Stimulated activated naive CD8-positive, alpha-beta T cell treated with anti-CD3 and anti-CD28 coated beads, Interleukin-15, Interleukin-2, amounts not matched to agents 100 ng/mL and 50 ng/mL, for 24 hours (primary cell): Measurements from ENCODE around the gene EFCC1.

ENCODE experiments used
- H3K27ac Mint-ChIP-seq: one replicate; pipeline ENCODE4 v1.8.0; 2021; ENCODE audit warnings: mild to moderate bottlenecking, mixed read lengths
- H3K27me3 Mint-ChIP-seq: one replicate; pipeline ENCODE4 v1.8.0; 2021; ENCODE audit warnings: mixed read lengths
- H3K36me3 Mint-ChIP-seq: one replicate; pipeline ENCODE4 v1.8.0; 2021; ENCODE audit warnings: low read depth, mixed read lengths
- H3K4me1 Mint-ChIP-seq: one replicate; pipeline ENCODE4 v1.8.0; 2021; ENCODE audit warnings: low read depth, mixed read lengths
- H3K4me3 Mint-ChIP-seq: one replicate; pipeline ENCODE4 v1.8.0; 2021; ENCODE audit warnings: mild to moderate bottlenecking, mixed read lengths
- H3K9me3 Mint-ChIP-seq: one replicate; pipeline ENCODE4 v1.8.0; 2021; ENCODE audit warnings: mixed read lengths

The EFCC1 gene

DNA sequence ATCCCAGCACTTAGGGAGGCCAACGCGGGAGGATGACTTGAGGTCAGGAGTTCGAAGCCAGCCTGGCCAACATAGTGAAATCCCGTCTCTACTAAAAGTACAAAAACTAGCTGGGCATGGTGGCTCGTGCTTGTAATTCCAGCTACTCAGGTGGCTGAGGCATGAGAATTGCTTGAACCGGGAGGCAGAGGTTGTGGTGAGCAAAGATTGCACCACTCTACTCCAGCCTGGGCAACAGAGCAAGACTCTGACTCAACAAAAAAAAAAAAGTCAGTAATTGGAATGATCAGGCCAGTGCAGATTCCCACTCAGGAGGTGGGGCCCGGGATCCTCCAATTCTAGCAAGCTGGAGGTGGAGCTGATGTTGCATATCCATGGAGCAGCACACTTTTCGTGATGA lies 12.8 kb upstream of the EFCC1 start:
- H3K4me1 Mint-ChIP-seq, result no peaks in the 10 kb centered on the region
- no peaks in the 10 kb centered on the region for H3K27me3 Mint-ChIP-seq
- no peak overlapping the region for H3K27ac Mint-ChIP-seq
- H3K36me3 Mint-ChIP-seq, result no peaks in the 10 kb centered on the region
- no peaks in the 10 kb centered on the region for H3K9me3 Mint-ChIP-seq
- H3K4me3 Mint-ChIP-seq, result no peak overlapping the region

DNA sequence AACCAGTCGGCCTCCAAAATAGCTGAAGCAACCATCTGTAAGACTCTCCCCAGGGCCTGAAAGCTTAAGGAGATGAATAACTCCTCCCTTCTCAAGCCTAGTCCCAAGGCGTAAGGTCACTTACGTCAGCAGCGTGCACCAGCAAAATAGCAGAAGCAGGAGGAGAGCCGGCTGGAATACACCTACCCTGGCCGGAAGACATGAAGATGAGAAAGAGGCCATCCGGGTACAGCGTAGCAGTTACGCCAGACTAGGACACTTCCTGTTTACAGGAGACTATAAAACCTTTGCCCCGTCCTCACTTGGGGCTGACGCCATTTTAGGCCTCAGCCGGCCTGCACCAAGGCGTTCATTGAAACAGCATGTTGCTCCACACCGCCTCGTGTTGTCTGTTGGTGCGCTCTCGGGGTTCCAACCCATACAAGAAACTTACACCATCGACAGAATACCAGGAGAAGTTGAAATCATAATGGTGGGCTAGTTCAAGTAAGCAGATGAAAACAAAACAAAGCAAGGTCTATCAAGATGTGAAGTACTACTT lies 9.7 kb upstream of the EFCC1 start:
- no peaks in the 10 kb centered on the region for H3K9me3 Mint-ChIP-seq
- H3K27me3 Mint-ChIP-seq, result no peaks in the 10 kb centered on the region
- no peak overlapping the region for H3K4me3 Mint-ChIP-seq
- peaks cover 24% of the 10 kb centered on the region for H3K4me1 Mint-ChIP-seq
- H3K27ac Mint-ChIP-seq, result no peak overlapping the region
- no peaks in the 10 kb centered on the region for H3K36me3 Mint-ChIP-seq

DNA sequence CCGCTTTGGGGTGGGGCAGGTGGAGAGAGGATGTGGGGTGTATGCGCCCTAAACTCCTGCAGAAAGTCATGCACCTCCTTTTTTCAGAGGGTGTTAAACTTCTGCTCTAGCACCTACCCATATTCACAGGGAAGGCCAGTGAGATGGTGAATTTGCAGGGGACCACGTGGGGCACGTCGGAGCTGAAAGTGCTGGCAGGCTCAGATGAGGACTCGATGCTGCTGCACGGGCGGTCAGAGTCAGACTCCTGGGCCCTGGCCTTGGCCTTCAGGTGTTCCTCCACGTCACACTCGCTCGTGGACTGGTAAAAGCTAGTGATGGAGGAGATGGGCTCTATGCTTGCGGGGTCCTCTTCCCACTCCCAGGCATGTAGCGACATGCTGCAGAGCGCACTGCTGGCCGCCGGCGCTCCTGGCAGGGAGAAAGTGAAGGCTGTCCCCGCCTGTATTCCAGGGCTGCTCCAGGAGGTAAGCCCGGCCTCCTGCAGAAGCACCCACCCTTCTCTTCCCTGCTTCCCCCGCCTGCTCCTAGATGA lies 8.1 kb upstream of the EFCC1 start:
- Mint-ChIP-seq H3K4me3 (peak overlapping the region; percentile 52), H3K27ac (no peak overlapping the region), H3K27me3 (no peaks in the 10 kb centered on the region), H3K9me3 (no peaks in the 10 kb centered on the region), H3K36me3 (no peaks in the 10 kb centered on the region), H3K4me1 (peaks cover 24% of the 10 kb centered on the region)

DNA sequence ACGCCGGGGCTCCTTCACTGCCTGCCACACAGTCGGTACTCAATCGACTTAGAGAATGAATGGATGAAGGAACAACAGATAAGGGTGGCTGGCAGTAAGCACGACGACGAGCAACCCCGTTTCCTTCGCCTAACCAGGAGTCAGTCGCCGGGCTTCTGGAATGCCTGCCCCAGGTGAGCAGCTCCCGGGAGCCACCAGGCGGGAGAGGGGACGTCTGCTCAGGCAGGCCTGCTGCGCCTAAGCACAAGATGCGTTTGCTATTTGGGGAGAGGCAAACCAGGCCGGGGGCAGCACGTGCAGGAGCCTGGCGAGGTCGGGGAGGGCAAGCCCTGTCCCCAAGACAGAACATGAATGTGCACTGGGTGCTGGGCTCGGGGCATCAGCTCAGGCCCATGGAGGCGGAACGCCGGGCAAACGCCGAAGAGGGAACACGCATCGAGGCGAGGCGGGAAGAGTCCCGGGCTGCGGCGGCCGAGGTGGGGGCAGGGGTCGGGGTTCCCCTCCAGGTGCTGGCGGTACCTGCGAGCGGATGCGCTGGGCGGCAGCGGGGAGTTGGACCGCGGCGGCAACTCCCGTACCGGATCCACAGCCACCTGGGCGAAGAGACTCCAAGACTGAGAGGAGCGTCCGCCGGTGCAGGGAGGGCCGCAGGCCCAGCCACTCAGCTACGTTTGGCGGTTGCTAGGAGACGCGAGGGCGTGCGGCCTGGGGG lies 7.5 kb upstream of the EFCC1 start, which contains the start of gene CFAP92:
Gene CFAP92, minus strand, starts transcription at position 616 of the 712 bp plus-strand sequence. CDS start 772 bp downstream, outside the sequence.
- peak within 1 kb of the TSS; percentile 52 for H3K4me3 Mint-ChIP-seq
- peaks cover 24% of the 10 kb centered on the region for H3K4me1 Mint-ChIP-seq
- H3K9me3 Mint-ChIP-seq, result no peaks in the 10 kb centered on the region
- peak within 1 kb of the TSS; percentile 8 for H3K27ac Mint-ChIP-seq
- H3K36me3 Mint-ChIP-seq, result no peaks in the 10 kb centered on the region
- no peaks in the 10 kb centered on the region for H3K27me3 Mint-ChIP-seq

DNA sequence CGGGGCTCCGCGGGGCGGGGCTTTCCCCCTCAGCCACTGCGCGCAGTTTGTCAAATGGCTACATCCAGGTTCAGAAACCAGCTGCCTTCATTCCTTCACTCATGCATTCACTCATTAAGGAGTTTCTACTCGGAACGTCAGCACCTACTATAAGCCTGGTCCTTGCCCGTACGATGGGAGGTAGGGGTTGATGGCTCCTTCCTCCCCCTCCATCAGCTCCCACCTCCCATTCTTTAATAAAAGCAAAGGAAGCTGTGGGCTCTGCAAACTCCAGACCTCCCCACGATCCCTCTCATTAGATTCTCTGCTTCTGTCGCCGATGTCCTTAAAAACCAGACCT lies 7.0 kb upstream of the EFCC1 start:
- H3K4me3 Mint-ChIP-seq, result peak overlapping the region; percentile 27

DNA sequence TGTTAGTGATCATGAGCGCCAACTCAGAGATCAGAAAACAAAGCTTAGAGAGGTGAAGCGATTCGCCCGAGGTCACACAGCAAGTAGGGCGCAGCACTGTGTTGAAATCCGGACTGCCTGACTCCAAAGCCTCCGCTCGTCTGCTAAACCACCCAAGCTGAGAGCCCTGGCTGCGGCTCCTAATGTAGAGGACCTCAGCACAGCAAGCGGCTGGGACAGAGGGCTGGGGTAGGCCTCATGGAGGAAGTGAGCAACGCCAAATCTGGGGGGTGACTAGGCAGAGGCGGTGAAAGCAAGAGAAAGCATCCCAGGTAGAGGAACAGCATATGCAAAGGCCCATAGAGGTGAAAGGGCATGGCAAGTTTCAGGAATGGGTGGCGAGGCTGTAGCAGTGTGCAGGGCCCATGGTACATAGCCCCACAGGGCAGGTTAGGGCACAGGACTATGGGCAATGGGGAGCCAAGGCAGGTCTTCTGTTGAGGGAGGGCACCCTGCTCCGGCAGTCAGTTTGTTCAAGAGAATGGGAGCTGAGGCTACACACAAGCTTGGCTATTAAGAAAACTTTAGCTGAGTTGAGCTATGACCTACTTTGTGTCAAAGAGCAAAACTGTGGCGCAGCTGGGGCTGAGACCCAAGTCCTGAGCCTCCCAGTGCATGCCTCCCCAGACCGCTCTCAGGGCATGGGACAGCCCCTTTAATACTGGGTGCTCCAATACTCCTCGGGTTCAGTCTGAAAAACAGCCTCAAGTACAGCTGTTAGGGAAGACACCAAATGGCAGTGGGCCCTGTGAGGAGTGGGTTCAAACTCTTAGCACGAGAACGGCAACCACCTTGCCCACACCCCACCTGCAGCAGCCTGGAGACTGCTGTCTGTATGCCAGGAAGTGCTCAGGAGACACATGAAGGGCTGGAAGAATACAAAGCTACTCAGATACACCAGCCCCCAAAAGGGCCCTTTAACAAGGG lies 6.2 kb upstream of the EFCC1 start:
- Mint-ChIP-seq H3K4me1 (peaks cover 33% of the 10 kb centered on the region), H3K36me3 (no peaks in the 10 kb centered on the region), H3K9me3 (no peaks in the 10 kb centered on the region), H3K27ac (peak overlapping the region; percentile 8), H3K4me3 (peak overlapping the region; percentile 27), H3K27me3 (peaks cover 7% of the 10 kb centered on the region)

More for the DNA sequence above, 7.0 kb upstream of the EFCC1 start:
- Mint-ChIP-seq H3K27me3 (peaks cover 4% of the 10 kb centered on the region), H3K4me1 (peaks cover 29% of the 10 kb centered on the region), H3K27ac (no peak overlapping the region), H3K9me3 (no peaks in the 10 kb centered on the region), H3K36me3 (no peaks in the 10 kb centered on the region)

DNA sequence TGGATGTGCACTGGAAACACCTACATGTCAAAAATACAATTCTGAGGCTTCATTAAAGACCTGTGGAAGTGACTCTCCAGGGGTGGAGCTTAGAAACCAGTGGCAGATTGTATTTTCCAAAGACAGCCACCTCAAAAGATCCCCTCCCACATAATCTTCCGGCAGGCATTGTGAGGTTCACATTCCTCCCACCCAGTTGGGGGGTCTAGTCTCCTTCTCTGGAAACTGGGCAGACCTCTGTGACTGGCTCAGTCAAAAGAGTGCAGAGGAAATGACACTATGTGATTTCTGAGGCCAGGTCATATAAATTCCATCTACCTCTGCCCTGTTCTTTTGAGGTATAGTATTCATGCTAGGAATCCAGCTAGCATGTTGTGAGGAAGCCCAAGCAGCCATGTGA lies 5.4 kb upstream of the EFCC1 start:
- peaks cover 16% of the 10 kb centered on the region for H3K27me3 Mint-ChIP-seq
- H3K9me3 Mint-ChIP-seq, result no peaks in the 10 kb centered on the region
- H3K4me3 Mint-ChIP-seq, result no peak overlapping the region
- peaks cover 35% of the 10 kb centered on the region for H3K4me1 Mint-ChIP-seq
- H3K27ac Mint-ChIP-seq, result peak overlapping the region; percentile 8
- no peaks in the 10 kb centered on the region for H3K36me3 Mint-ChIP-seq

DNA sequence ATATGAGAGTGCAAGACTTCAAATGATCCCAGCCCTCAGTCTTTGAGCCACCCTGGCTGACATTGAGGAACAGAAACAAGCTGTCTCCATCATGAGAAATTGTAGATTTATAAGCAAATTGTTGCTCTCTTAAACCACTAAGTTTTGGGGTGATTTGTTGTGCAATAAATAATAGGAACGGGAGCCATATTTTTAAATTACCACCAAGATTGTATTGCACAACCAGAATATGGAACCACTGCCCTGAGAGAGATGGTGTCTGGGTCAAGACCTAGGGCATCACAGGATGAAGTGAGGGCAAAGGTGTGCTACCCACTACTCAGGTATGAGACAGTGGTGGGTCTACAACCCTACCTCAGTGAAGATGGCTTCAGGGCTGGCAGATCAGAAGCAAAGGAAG lies 4.9 kb upstream of the EFCC1 start:
- Mint-ChIP-seq H3K9me3 (no peaks in the 10 kb centered on the region), H3K4me3 (no peak overlapping the region)

DNA sequence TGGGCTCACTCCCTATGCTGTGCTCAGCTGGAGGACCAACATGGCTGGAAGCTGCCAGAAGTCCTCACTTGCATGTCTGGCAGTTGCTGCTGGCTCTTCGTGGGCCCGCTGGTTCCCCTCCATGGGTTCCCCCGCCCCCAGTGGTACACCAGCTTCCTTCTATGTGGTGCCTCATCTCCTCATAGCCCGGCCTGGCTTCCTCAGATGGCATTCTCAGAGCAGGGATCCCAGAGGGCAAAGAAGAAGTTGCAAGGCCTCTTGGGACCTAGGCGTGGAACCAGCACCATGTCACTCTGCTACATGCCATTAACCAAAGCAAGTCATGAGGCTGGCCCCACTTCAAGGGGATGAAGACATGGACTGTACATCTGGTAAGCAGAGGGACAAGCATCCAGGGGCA lies 4.4 kb upstream of the EFCC1 start:
- Mint-ChIP-seq H3K9me3 (no peaks in the 10 kb centered on the region), H3K4me1 (peaks cover 35% of the 10 kb centered on the region), H3K4me3 (no peak overlapping the region), H3K27ac (no peak overlapping the region), H3K36me3 (no peaks in the 10 kb centered on the region), H3K27me3 (peaks cover 18% of the 10 kb centered on the region)

More for the DNA sequence above, 4.9 kb upstream of the EFCC1 start:
- Mint-ChIP-seq H3K27me3 (peaks cover 18% of the 10 kb centered on the region), H3K36me3 (no peaks in the 10 kb centered on the region), H3K4me1 (peaks cover 35% of the 10 kb centered on the region), H3K27ac (peak overlapping the region; percentile 8)

DNA sequence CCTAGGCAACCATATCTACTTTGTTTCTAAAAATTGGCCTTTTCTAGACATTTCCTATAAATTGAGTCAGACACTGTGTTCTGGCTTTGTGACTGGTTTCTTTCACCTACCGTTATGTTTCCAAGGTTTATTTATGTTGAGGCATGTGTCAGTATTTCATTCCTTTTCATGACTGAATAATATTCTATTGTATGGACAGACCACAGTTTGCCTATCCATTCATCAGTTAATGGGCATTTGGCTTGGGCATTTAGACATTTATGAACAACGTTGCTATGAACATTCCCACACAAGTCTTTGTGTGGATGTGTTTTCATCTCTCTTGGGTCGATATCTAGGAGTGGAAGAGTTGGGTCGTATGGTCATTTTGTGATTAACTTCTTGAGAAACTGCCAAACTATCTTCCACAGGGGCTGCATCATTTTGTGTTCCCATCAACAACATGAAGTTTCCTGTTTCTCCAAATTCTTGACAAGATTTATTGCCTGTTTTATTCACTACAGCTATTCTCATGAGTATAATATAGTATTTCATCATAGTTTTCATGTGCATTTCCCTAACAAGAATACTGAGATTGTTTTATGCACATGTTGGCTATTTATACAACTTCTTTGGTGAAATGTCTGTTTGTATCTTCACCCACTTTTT lies 3.5 kb upstream of the EFCC1 start:
- Mint-ChIP-seq H3K4me3 (no peak overlapping the region), H3K27ac (no peak overlapping the region)

DNA sequence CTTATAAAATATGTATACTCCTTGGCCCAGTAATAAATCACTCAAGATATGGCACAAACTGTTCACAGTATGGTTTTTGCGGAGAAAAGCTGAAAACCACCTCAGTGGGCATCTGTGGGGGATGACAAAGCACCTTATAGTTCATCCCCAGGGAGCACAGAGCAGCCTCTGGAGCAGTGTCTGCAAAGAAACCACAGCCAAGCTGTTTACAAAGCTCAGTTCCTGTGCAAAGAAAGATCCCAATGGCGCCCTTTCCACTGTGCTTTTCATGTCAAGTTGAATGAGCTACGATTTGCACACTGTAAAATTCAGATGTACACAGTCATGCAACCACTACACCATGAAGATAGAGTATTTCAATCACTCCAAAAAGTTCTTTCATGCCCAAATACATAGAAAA lies 2.5 kb upstream of the EFCC1 start:
- H3K27ac Mint-ChIP-seq, result no peak overlapping the region
- H3K4me3 Mint-ChIP-seq, result no peak overlapping the region
- peaks cover 49% of the 10 kb centered on the region for H3K4me1 Mint-ChIP-seq
- H3K36me3 Mint-ChIP-seq, result no peaks in the 10 kb centered on the region
- H3K9me3 Mint-ChIP-seq, result no peaks in the 10 kb centered on the region
- H3K27me3 Mint-ChIP-seq, result peaks cover 33% of the 10 kb centered on the region

More for the DNA sequence above, 3.5 kb upstream of the EFCC1 start:
- H3K9me3 Mint-ChIP-seq, result no peaks in the 10 kb centered on the region
- H3K27me3 Mint-ChIP-seq, result peaks cover 24% of the 10 kb centered on the region
- no peaks in the 10 kb centered on the region for H3K36me3 Mint-ChIP-seq
- H3K4me1 Mint-ChIP-seq, result peaks cover 40% of the 10 kb centered on the region

DNA sequence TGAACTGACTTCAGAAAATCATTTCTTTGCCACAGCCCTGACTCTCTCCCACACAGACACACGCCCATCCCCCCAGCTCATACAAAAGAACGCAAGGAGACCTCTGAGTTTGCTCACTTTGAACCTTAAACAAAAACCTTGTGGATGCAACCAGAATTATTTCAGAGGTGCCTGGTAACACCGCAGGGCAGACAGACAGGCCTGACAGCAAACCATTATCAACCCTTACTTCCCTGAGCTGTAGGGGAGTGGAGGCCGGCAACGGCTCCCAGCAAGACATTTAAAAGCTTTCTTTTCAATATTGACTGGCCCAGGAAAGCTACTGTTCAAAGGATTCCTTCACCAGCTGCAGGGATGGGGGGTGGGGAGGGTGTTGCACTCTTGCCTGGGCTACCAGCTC lies 2.0 kb upstream of the EFCC1 start:
- no peaks in the 10 kb centered on the region for H3K36me3 Mint-ChIP-seq
- H3K4me3 Mint-ChIP-seq, result no peak overlapping the region
- peaks cover 48% of the 10 kb centered on the region for H3K4me1 Mint-ChIP-seq
- H3K27ac Mint-ChIP-seq, result no peak overlapping the region
- H3K9me3 Mint-ChIP-seq, result no peaks in the 10 kb centered on the region
- peaks cover 33% of the 10 kb centered on the region for H3K27me3 Mint-ChIP-seq

DNA sequence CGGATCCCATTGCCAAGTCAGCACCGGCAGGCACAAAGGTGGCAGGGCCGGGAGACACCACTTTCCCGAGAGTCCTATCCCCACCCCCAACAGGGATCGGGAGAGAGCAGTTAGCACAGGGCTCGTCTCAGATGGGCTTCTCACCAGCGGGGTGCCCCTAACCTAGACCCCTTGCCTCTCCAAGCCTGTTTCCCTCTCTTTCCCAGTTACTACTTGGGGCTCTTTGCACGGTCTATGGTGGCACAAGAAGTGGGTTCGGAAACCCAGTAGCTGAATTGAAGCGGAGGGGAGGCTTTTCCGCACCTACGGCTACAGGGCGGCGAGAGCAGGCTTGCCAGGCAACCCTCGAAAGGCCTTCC lies 383 bp upstream of the EFCC1 start:
- H3K36me3 Mint-ChIP-seq, result no peaks in the 10 kb centered on the region
- H3K4me1 Mint-ChIP-seq, result peaks cover 38% of the 10 kb centered on the region
- H3K27ac Mint-ChIP-seq, result no peak overlapping the region
- peaks cover 33% of the 10 kb centered on the region for H3K27me3 Mint-ChIP-seq
- H3K9me3 Mint-ChIP-seq, result no peaks in the 10 kb centered on the region
- H3K4me3 Mint-ChIP-seq, result peak overlapping the region; percentile 39

DNA sequence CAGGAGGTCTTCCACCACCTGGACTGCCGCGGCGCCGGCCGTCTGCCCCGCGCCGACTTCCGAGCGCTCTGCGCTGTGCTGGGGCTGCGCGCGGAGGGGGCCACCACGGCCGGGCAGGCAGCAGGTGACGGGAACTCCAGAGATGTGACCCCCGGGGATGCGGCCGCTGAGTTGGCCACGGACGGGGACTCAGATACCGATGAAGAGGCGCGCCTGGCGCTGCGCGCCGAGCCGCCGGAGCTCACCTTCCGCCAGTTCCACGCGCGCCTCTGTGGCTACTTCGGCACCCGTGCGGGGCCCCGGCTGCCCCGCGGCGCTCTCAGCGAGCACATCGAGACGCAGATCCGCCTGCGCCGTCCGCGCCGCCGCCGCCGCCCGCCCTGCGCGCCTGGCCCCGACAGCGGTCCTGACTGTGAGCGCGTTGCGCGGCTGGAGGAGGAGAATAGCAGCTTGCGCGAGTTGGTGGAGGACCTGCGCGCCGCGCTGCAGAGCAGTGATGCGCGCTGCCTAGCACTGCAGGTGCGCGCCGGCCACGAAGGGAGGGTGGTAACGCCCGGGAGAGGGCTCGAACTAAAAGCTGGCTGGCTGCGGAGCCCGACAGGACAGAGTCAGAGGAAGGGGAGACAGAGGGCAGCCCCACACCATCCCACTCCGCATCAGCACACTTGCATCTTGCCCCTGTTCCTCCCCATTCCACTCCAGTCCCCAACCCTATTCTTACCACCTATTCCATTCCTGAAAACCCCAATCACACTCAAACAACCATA lies 885 bp downstream of the EFCC1 start:
- Mint-ChIP-seq H3K4me1 (peaks cover 31% of the 10 kb centered on the region), H3K27me3 (peaks cover 33% of the 10 kb centered on the region), H3K36me3 (no peaks in the 10 kb centered on the region), H3K9me3 (no peaks in the 10 kb centered on the region), H3K4me3 (peak overlapping the region; percentile 71), H3K27ac (no peak overlapping the region)
